ENCODE measurements around the gene LENG8.

DNA sequence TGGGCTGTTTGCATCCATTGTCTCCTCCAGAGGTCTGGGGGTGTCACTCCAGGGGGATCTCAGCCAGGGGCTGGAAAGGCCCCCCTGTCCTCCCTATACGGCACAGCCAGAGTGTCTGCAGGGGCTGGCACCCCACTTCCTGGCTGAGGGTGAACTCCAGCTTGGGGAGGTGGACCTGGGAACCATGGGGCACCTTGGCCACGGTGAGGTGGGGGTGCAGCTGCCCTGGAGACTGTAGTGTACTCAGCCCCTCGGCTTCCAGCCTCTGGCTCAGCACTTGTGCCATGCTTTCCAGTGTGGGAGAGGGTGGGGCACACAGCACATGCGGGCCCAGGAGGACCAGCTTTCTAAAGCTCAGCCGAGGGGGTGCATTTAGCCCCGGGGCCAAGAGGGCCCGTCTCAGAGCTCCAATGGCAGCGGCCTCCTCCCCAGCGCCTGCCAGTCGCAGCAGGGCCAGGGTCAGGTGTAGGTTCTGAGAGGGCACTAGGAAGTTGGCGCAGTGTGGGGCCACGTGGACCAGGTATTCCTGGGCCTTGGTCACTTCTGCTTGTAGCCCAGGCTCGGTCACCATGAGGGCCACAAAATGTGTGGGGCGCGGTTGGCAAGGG is 13.2 kb downstream of the LENG8 start:
- no peak for TF ChIP-seq POLR2A (IDR thresholded peaks at IDR 0.05; ENCODE audit: low read depth, low read length)
- TF ChIP-seq, protein P1, sequence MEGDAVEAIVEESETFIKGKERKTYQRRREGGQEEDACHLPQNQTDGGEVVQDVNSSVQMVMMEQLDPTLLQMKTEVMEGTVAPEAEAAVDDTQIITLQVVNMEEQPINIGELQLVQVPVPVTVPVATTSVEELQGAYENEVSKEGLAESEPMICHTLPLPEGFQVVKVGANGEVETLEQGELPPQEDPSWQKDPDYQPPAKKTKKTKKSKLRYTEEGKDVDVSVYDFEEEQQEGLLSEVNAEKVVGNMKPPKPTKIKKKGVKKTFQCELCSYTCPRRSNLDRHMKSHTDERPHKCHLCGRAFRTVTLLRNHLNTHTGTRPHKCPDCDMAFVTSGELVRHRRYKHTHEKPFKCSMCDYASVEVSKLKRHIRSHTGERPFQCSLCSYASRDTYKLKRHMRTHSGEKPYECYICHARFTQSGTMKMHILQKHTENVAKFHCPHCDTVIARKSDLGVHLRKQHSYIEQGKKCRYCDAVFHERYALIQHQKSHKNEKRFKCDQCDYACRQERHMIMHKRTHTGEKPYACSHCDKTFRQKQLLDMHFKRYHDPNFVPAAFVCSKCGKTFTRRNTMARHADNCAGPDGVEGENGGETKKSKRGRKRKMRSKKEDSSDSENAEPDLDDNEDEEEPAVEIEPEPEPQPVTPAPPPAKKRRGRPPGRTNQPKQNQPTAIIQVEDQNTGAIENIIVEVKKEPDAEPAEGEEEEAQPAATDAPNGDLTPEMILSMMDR (conservative IDR thresholded peaks at IDR 0.05; ENCODE audit: low read depth, low read length): no peak
- TF ChIP-seq RCOR1 (IDR thresholded peaks at IDR 0.05; ENCODE audit: insufficient replicate concordance, low read length): no peak

All from IMR-90 (cell line).